ENCODE results near the gene CCDC154. TPM values are rescaled to one million over a fixed set of nuclear protein-coding genes. Genes with fewer than 3 reads are reported as not detected.
"Not testable (repeated sequence)": the region's sequence is repeated elsewhere in the genome, so short reads cannot be mapped to it uniquely, and the experiment has no call there.

Gene CCDC154
- total RNA-seq (2014; rRNA removed; shearing (Covaris generic)) = 0.75 TPM in 1 of 2 replicates, not detected in the other

GRCh38 chr16:1443980-1444729, at the start of gene CCDC154:
CCDC154 (minus strand) TSS chr16:1444556; CDS start chr16:1444322, 234 bp downstream.
- no peak for DNase-seq (ENCODE audit: low spot score)
- in situ Hi-C loops (cut with HindIII; ENCODE audit: low sequenced_read_pairs) = no loop called here

- no peak for DNase-seq (ENCODE audit: low spot score)
- in situ Hi-C loops (cut with HindIII; ENCODE audit: low sequenced_read_pairs) = no loop called here
These were observed 49.4 kb upstream of the CCDC154 start for GRCh38 chr16:1493746-1494094.

- in situ Hi-C loops (cut with HindIII; ENCODE audit: low sequenced_read_pairs) = no loop called here
- peak; percentile 78 for DNase-seq (ENCODE audit: low spot score)
These were observed 48.8 kb upstream of the CCDC154 start, which contains the start of gene TELO2 for GRCh38 chr16:1492923-1493745. TELO2 (plus strand) TSS chr16:1493360; CDS start chr16:1494282, 922 bp downstream.

GRCh38 chr16:1492082-1492922, 47.9 kb upstream of the CCDC154 start:
- DNase-seq (ENCODE audit: low spot score) = no peak
- in situ Hi-C loops (cut with HindIII; ENCODE audit: low sequenced_read_pairs) = no loop called here

- no peak for DNase-seq (ENCODE audit: low spot score)
- in situ Hi-C loops (cut with HindIII; ENCODE audit: low sequenced_read_pairs) = no loop called here
These were observed 47.0 kb upstream of the CCDC154 start for GRCh38 chr16:1491327-1491726.

GRCh38 chr16:1489077-1489476, 44.7 kb upstream of the CCDC154 start:
- no peak for DNase-seq (ENCODE audit: low spot score)
- in situ Hi-C loops (cut with HindIII; ENCODE audit: low sequenced_read_pairs) = no loop called here

GRCh38 chr16:1488619-1489018, 44.3 kb upstream of the CCDC154 start, which contains the start of gene PTX4:
PTX4 (minus strand) TSS chr16:1488944; CDS start chr16:1488909, 35 bp downstream.
- DNase-seq (ENCODE audit: low spot score) = no peak
- in situ Hi-C loops (cut with HindIII; ENCODE audit: low sequenced_read_pairs) = no loop called here

- in situ Hi-C loops (cut with HindIII; ENCODE audit: low sequenced_read_pairs) = no loop called here
- DNase-seq (ENCODE audit: low spot score) = no peak
These were observed 43.8 kb upstream of the CCDC154 start for GRCh38 chr16:1488054-1488601.

- in situ Hi-C loops (cut with HindIII; ENCODE audit: low sequenced_read_pairs) = no loop called here
- DNase-seq (ENCODE audit: low spot score) = no peak
These were observed 43.2 kb upstream of the CCDC154 start for GRCh38 chr16:1487395-1488053.

- in situ Hi-C loops (cut with HindIII; ENCODE audit: low sequenced_read_pairs) = no loop called here
- no peak for DNase-seq (ENCODE audit: low spot score)
These were observed 42.4 kb upstream of the CCDC154 start for GRCh38 chr16:1486551-1487390.

GRCh38 chr16:1485847-1486496, 41.6 kb upstream of the CCDC154 start:
- DNase-seq (ENCODE audit: low spot score) = no peak
- in situ Hi-C loops (cut with HindIII; ENCODE audit: low sequenced_read_pairs) = no loop called here

- DNase-seq (ENCODE audit: low spot score) = no peak
These were observed 37.8 kb upstream of the CCDC154 start for GRCh38 chr16:1481906-1482835.

GRCh38 chr16:1478937-1479336, 34.6 kb upstream of the CCDC154 start:
- in situ Hi-C loops (cut with HindIII; ENCODE audit: low sequenced_read_pairs); DNase-seq (ENCODE audit: low spot score): not testable (repeated sequence)

More at GRCh38 chr16:1481906-1482835, 37.8 kb upstream of the CCDC154 start:
- in situ Hi-C loops (cut with HindIII; ENCODE audit: low sequenced_read_pairs) = no loop called here

- in situ Hi-C loops (cut with HindIII; ENCODE audit: low sequenced_read_pairs) = no loop called here
- DNase-seq (ENCODE audit: low spot score) = no peak
These were observed 32.7 kb upstream of the CCDC154 start for GRCh38 chr16:1477033-1477432.

- no peak for DNase-seq (ENCODE audit: low spot score)
- in situ Hi-C loops (cut with HindIII; ENCODE audit: low sequenced_read_pairs) = no loop called here
These were observed 31.3 kb upstream of the CCDC154 start for GRCh38 chr16:1475552-1476114.

Measured in G401 (cell line).